Amniotic stem cell (primary cell): ENCODE measurements around the gene LECT2.

Experiments used
- DNase-seq: peaks from one replicate; lab custom pipeline; 2025; lab: John Stamatoyannopoulos, UW

LECT2 gene

DNA sequence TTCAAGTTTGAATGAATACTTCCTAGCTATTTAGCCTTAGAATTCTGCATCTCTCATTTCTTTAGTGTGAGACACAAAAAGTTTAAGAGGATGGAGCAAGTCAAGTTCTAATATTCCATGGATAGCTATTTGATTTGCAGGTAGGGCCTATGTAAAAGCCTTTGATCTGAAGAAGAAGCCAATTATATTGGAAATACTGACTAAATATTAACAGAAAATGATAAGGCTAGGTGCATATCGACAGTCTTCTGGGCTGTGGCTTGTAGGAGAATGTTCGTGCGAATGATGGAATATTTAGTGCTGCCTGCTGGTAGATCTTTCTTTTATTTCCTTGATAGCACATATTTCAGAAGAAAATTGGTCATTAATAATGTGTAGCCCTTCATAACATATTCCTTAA is at the start of gene LECT2:
Gene LECT2 (minus strand): TSS at position 85 of the 400 bp plus-strand sequence. CDS start 150 bp downstream, outside the sequence.
- DNase-seq, result no peak

DNA sequence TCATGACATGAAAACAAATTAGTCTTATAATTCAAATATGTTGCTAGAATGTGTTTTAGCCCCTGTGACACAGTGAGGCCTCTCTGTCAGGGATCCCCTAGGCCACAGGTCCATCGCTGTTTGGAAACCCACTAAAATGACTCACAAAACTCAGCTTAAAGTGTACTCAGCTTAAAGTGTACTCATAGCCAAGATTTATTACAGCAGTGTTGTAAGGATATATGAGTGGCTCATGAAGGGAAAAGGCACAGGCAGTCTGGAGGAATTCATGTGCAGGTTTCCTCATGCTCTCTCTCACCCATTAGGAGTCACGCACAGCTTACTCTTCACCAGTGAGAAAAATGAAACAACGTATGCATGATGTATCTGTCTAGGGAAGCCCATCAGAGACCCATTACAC is 49.7 kb upstream of the LECT2 start:
- no peak for DNase-seq

DNA sequence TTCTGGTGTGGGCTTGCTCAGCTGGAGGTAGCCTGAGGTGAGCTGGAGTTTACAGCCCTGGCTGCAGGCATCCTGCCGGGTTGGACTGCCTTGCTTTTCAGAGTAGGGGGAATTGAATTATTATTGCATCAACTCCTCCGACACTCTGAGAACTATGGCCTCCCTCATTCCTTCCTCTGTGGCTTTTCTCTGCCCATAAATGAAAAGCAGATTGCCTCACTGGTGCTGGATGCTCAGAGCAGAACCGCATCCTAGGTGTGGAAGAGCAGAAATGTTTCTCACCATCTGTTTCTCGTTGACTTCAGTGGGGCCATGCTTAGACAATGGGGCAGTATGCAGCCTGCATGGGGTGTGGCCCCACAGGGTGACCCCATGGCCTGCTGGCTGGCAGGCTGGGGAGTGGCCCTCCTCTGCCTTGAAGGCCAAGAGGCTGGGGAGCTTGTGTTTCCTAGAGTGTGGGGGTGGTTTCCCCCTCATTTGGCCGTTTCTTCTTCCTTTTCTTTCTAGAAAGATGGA is 46.7 kb upstream of the LECT2 start:
- DNase-seq, result no peak

DNA sequence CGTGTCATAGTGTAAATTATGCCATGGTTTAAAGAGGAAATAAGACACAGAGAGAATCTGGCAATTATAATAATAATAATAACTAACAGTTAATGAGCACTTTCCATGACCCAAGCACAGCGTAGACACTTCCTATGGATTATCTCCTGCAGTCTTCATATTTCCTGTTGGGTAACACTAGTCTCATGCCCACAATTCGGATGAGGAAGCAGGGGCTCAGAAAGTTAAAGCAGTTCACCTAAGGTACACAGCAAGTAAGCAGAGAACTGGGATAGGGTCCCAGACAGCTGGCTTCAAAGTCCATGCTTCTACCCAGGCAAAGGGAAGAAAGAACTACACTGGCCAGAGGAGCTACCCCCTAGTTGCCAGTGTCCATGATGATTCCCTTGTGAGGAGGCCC is 46.1 kb upstream of the LECT2 start:
- no peak for DNase-seq

DNA sequence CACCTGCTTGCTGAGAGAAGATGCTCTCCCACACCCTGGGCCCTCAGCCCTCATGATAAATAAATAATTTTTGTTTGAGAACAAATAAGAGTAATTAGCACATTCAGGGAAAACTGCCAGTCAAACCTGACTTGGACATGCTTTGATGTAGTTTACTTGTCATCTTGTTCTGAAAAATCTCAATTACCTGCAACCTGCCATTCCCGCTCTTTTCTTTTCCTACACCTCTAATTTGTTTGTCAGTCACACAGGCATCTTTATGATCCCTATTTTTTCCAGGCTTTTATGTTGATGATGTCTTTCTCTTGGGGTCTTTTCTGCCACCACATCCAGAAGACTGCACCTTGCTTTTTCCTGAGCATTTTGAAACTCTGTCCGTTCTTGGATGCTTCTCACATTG is 45.4 kb upstream of the LECT2 start:
- no peak for DNase-seq

DNA sequence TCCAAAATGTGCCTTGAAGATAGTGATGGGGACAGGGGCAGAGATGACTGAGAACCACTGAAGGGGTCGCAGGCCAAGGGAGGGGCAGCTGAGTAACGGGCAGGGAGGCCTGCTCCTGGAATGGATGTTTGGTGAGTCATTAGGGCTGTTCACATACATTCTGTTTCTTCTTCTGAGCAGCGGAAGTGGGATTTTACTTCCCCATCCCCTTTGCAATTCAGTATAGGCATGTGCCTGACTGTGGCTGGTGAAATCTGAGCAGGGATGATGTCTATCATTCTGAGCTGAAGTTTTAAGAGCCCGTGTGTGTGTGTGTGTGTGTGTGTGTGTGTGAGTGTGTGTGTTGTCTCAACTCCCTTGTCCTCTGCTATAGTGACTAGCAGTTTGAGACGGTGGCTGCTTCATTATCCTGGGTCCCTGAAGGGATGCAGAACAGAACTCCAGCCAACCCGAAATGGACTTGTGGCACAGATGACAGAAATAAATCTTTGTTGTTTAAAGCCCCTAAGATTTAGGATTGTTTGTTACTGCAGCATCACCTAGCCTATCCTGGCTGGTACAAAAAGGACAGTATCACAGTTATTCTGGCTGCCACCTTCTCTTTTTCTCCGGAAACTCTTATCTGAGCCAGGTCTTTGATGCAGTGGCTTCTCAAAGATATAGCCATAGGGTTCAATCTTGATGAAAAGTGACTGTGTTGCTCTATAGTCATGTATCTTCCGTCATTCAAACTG is 44.8 kb upstream of the LECT2 start:
- DNase-seq, result no peak

DNA sequence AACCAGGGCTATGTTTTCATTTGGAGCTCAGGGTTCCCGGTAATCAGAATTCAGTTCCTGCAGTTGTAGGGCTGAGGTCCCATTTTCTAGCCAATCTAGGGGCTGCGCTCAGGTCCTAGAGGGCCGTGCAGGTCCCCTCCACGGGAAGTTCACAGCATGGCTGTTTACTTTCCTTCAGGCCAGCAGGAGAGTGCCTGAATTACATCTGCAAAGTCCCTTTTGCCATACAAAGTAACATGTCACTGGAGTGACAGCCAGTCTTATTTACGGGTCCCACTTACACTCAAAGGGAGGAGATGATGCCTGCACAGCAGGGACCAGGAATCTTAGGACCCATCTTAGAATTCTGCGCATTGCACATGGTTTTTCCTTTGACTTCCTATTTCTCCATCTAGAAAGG is 44.1 kb upstream of the LECT2 start:
- DNase-seq, result no peak

DNA sequence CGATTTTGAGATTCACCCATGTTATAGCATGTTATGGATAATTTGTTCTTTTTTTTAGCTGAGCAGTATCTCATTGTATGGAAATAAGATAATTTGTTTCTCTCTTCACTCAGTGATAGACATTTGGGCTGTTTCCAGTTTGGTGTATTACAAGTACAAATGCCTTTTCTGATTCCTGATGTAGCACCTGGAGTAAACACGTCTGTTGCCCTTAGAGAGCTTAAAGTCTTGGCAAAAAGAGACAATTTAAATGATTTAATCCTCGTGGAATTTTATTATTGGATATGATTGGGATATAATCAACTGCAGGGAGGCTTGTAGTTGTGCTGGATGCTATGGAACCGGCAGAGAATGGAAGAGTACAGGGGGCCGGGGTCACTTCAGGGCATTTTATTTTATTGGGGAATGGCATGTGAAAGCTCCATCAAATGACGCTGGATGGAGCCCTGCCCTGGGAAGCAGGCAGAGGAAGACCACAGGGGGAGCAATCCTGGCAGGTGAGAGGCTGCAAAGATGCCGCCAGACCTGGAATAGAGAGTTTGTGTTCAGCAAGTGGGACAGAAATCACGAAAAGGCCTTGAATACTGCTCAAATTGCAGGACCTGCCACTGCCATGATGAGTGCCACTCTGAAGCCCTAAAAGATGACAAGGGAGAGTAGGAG is 43.0 kb upstream of the LECT2 start:
- DNase-seq, result no peak

DNA sequence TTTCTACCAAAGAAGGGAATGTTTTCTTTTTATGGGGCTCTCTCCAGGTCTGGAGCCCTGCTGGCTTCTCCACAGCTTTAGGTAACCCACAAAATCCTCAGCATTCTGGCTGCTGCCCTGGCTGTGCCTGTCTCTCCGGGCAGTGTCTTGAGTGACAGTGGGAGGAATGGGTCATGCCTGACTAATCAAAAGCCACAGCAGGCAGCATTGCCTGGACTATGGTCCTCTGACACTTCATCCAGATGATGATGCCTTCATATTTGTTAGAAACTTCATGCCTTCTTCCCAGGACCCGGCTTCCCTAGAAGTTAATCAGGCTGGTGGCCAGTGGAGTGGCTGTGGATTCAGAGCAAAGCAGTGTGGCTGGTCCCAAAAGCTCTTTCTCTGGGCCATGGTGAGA is 41.8 kb upstream of the LECT2 start:
- DNase-seq, result no peak

DNA sequence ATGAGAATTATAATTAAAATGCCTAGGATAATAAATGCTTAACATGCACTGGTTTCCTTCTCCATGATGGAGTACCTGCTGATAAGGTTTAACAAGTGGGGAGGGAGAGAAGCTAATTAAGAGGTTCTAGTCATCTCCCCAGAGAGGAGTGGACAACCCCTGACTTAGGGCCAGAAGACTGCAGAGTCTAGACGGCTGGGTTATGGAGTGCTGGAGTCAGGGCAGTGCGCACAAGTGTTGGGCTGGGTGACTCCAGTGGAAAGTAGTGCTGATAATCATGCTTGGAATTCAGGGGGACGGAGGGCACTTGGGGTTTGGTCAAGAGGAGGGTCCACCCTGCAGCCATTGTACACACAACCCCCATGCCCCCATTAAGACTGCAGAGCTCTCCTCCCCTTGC is 41.2 kb upstream of the LECT2 start:
- DNase-seq, result no peak

DNA sequence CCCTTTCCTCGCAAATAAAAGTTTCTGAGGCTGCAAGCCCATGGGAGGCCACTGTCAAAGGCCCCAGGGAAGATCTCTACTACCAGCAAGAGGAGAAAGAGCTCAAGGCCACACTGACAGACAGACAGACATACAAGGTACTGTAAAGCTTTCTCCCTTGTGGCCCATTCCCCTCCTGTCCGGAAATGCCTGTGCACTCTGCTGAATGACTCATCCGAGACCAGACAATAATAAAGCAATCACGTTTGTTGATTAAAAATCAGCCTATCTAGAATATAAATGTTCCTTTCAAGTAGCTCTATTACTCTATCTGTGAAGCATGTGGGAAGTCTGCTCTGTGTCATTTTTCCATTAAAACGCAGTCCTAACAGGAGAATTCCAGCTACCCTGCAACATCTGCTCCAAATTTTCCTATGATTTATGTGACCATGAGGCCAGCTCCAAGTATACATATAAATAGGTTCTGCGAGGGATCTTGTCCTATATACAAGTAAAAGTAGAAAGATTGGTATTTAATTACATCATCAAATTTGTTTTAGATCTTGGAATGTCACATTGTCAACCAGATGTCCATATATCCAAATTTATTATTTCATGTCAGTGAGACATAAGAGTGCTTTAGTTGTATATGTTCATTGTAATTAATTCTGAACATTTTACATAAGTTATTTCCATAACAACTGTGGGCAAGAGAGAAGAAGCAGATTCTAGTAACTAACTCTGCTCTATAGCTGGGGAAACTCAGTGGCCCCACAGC is 39.3 kb upstream of the LECT2 start:
- DNase-seq, result no peak

DNA sequence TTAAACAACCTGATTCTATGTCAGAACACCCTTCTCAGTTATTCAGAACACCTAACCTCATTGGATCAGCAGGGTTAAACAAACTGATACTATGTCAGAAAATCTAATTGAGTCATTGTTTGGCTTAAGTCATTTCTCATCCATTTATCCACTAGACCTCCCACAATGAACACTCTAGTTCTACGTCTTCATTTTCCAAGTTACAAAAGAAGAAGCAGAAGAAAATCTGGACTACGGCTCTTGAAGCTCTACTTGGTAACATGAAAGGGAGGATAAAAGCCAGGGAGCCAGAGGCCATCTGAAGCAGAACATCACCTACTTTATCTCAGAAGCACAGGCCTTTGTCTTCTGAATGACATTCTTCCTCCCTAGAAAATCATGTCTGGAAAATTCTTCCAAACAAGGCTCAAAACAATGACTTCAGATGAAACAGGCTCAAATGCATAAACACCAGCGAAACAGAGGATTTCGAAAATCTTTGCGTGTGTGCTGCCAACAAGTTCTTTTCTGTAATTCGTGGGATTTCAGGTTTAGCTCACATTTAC is 38.6 kb upstream of the LECT2 start:
- DNase-seq, result no peak

DNA sequence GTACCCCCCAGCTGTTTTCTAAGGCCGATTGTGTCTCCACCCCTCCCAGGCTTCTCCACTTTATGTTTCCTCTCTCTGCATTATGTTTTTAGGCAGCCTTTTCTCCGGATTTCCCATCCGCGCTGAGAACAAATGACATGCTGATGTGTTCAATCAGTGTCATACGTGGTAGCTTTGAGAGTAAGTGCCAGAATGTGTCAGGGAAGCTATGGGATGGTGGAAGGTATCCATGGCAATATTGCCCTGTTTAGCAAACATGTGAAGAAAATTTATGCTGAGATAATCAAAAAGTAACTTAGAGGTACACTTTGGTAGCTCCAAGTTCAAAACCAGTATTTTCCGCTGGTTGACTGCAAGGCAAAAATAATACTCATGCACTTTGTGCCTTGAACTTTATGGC is 36.6 kb upstream of the LECT2 start:
- no peak for DNase-seq

DNA sequence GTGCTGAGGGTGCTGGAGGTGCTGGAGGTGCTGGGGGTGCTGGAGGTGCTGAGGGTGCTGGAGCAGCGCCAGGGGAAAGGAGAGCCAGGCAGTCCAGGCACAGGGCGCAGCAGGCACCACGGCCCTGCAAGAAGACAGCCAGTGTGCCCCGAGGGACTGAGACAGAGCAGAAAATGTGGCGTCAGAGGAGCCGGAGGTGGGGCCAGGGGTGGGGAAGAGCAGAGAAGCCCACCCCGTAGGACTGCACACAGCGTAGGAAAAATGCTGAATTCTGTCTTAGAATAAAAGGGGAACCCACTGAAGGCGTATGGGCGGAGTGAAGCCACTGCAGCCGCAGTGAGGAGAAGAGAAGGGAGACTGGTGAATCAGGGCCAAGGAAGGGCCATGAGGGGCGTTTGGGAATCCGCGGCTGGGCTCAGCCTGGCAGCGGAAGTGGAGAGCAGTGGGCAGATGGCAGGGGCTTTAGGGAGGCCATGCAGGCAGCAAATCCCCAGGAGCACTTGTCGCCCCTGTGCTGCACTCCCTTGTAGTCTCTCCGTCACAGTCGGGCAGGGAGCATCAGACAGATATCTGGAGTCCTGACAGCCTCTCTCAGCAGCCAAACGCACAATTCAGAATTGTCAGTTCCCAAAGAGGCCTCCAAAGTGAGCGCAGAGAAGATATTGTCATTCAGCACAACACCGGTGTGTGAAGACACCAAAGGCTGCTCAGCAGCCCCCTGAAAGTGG is 35.9 kb upstream of the LECT2 start:
- DNase-seq, result no peak

DNA sequence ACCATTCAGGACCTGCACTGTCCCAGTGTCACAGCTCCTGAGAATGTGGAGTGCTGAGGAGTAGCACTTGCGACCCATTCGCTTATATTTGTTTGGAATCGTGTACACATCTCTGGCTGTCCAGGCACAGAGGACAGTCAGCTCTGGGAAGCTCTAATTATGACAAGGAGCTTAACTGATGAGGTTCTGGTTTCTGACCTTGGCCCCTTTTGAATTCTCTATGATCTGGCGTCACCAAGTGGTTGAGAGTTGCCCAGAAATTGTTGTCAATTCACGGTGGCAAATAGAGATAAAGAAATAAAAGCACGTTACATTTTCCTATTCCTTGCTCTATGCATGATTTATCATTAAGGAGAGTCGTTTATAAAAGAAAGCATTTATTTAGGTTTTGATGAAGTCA is 34.9 kb upstream of the LECT2 start:
- DNase-seq, result no peak

DNA sequence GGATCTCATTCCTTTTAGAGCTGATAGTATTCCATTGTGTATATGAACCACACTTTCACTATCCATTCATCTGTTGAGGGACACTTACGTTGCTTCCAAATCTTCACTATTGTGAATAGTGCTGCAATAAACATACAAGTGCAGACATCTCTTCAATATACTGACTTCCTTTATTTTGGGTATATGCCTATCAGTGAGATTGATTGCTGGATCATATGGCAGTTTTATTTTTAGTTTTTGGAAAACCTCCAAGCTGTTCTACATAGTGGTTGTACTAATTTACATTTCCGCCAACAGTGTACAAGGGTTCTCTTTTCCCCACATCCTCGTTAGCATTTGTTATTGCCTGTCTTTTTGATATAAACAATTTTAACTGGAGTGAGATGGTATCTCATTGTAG is 33.8 kb upstream of the LECT2 start:
- DNase-seq, result no peak

DNA sequence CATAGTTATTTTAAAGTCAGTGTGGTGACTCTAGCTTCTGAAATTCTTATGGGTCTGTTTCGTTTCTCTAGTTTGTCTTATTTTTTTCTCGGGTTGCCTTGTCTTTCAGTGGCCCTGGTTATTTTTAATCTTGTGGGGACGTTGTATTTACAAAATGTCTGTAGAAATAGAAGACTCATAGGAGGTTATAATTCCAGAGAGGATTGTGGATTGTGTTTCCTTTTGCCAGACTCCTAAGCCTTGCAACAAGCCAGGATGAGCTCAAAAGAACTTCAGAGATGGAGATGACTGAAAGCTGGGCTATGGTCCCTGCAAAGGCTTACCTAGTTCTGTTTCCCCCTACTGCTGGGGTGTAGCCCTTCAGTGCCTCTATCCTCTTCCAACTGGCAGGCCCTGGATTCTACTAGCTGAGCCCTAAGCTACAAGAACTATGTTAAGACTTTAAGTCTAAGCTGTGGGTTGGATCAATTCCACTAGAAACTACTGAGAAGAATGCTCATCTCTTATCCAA is 32.2 kb upstream of the LECT2 start:
- no peak for DNase-seq

DNA sequence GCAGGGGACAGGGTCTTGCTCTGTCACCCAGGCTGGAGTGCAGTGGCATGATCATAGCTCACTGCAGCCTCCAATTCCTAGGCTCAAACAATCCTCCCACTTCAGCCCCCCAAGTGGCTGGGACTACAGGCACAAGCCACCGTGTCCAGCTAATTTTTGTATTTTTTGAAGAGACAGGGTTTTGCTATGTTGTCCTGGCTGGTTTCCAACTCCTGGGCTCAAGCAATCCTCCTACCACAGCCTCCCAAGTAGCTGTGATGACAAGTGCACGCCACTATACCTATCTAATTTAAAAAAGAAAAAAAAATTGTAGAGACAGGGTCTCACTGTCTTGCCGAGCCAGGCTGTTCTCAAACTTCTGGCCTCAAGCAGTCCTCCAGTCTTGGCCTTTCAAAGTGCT is 31.6 kb upstream of the LECT2 start:
- DNase-seq, result no peak

DNA sequence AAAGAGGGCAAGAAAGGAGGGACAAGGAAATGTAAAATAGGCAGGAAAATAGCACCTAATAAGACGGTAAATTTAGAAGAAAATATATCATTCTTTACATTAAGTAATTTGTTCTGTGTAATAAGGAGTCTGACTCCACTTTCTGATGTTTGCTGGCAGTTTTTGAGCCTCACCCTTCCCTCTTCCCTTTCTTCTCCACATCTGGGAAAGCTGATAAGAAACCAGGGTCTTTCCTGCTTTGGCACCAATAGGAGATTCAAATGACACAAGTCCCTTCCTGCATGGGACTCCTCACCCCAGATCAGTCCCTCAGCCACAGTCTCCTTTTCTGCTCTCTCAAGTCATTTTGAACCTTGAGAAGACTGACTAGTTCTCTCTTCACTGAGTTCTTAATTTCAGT is 31.2 kb upstream of the LECT2 start:
- DNase-seq, result no peak

DNA sequence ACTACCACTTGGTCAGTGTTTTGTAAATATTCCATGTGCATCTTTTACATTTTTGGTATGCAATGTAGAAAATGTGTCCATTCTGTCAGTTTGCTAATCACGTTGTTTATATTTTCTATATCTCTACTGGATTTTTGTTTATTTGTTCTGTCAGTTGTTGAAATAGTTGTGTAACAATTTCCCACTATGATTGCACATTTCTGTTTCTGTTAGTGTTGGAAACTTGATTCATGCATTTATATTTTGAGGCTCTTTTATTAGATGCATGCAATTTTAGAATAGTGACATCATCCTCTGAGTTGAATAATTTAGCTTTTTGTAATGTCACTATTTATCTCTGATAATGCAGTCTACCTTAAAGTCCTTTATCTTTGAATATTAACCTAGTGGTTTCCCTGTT is 25.8 kb upstream of the LECT2 start:
- no peak for DNase-seq

DNA sequence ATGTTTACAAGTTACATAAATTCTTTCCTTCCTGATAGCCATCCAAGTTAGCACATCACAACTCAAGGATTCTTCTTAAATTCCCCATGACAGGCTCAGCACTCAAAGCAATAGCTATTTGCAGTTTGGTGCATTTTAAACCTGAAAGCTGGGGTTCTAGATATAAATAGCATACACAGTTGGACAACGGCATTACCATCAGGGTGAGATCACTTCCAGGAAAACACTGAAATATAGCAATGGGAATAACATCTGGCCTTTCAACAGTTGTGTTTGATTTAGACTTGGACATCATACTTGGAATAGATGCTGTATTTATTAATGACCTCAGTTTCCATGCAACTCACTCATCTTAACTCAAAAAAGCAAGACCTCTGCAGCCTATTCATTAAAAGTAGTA is 24.7 kb upstream of the LECT2 start:
- DNase-seq, result no peak

DNA sequence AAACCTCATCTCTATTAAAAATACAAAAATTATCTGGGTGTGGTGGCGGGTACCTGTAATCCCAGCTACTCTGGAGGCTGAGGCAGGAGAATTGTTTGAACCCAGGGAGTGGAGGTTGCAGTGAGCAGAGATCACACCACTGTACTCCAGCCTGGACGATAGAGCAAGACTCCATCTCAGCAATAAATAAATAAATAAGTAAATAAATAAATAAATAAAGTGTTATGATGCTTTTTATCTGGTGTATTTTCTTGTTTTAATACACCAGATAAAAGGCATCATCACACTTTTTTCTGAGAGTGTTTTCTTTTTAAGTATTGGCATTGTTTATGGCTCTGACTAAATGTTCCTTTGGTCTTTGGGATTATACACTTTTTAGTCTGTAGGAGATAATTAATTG is 24.2 kb upstream of the LECT2 start:
- DNase-seq, result no peak
